Measurements from ENCODE around the gene LDLRAD3.
A peak's percentile ranks its signal among the peaks of the same experiment; 100 is the strongest.

The LDLRAD3 gene

DNA sequence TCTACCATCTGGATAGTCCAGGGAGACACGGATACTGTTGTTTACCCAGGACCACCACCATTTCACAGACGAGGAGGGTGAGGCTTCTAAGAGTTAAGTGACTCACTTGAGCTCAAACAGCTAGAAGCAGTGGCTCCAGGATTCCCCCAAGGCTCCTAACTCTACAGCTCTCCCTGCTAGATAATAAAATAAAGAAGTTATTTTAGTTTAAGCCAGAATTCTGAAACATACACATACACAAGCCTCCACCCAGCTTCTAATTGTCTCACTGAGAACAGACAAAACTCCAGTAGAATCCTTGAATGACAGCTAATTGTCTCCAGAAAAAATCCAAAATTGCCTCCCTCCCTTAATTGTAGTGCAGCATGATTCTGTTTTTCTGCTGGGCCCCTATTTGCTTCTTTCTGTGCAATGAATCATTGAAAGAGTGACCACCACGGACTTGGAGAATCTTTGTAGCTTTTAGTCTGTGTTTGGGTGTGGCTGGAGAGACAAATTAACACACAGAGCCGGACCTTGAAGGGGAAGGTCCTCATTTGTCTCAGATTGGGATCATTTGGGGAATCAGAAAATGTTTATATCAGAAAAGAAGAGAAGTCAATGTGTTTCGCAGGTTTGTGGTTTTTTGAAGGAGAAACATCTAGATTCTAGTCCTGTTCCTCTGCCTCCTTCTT lies 280.5 kb downstream of the LDLRAD3 start:
- DNase-seq (ENCODE audit: low read depth), result no peak
- H3K4me3 ChIP-seq (ENCODE audit: low read depth, low read length), result no peak overlapping the region
- TF ChIP-seq CTCF (IDR thresholded peaks at IDR 0.05; ENCODE audit: low read depth, low read length, missing control alignments), result no peak
- in situ Hi-C loops (cut with HindIII; ENCODE audit: low sequenced_read_pairs), result no loop called here

GRCh38 chr11:36227044-36227443 lies 283.2 kb downstream of the LDLRAD3 start:
- in situ Hi-C loops (cut with HindIII; ENCODE audit: low sequenced_read_pairs), result no loop called here
- no peak for DNase-seq (ENCODE audit: low read depth)
- TF ChIP-seq CTCF (IDR thresholded peaks at IDR 0.05; ENCODE audit: low read depth, low read length, missing control alignments), result no peak
- no peak overlapping the region for H3K4me3 ChIP-seq (ENCODE audit: low read depth, low read length)

DNA sequence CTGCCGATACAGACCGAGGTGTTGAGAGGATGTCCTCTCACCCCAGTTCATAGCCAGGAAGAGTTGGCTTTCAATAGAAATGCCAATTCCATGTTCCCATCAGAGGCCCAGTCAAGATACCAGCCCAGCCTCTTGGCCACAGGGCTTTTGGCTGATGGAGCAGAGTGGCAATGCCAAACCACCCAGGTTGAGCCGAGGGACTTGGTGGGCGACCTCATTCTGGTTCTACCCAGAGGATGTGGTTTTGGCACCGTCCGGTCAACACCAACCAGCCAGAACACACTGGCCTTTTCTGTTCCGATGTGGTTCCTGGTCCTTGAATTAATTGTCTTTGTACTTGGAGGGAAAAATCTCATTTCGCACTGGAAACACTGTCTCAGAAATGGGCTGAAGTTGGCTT lies 284.8 kb downstream of the LDLRAD3 start:
- in situ Hi-C loops (cut with HindIII; ENCODE audit: low sequenced_read_pairs), result no loop called here
- TF ChIP-seq CTCF (IDR thresholded peaks at IDR 0.05; ENCODE audit: low read depth, low read length, missing control alignments), result no peak
- no peak overlapping the region for H3K4me3 ChIP-seq (ENCODE audit: low read depth, low read length)
- DNase-seq (ENCODE audit: low read depth), result no peak

DNA sequence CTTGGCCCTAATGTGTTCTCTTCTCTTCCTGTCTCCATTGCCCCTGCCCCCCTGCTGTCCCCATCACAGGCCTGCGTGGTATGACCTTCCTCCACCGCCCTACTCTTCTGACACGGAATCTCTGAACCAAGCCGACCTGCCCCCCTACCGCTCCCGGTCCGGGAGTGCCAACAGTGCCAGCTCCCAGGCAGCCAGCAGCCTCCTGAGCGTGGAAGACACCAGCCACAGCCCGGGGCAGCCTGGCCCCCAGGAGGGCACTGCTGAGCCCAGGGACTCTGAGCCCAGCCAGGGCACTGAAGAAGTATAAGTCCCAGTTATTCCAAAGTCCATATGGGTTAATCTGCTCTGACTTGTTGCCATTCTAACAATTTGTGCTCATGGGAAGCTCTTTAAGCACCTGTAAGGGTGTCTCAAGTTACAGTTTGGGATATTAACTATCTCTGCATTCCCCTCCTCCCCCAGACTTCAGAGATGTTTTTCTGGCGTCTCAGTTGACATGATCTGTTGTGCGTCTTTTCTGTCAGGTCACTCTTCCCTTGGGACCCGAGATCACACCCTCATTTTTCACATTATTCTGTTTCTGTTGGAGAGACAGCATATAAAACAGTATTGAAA lies 285.3 kb downstream of the LDLRAD3 start:
- H3K4me3 ChIP-seq (ENCODE audit: low read depth, low read length), result no peak overlapping the region
- TF ChIP-seq CTCF (IDR thresholded peaks at IDR 0.05; ENCODE audit: low read depth, low read length, missing control alignments), result no peak
- DNase-seq (ENCODE audit: low read depth), result no peak
- in situ Hi-C loops (cut with HindIII; ENCODE audit: low sequenced_read_pairs), result no loop called here

- in situ Hi-C loops (cut with HindIII; ENCODE audit: low sequenced_read_pairs), result no loop called here
- DNase-seq (ENCODE audit: low read depth), result peak; percentile 24
- no peak overlapping the region for H3K4me3 ChIP-seq (ENCODE audit: low read depth, low read length)
These were observed 287.2 kb downstream of the LDLRAD3 start for GRCh38 chr11:36230779-36231699.

More at GRCh38 chr11:36230779-36231699, 287.2 kb downstream of the LDLRAD3 start:
- TF ChIP-seq CTCF (IDR thresholded peaks at IDR 0.05; ENCODE audit: low read depth, low read length, missing control alignments), result no peak

Measured in astrocyte of the cerebellum (primary cell).